ENCODE measurements around the gene CHST11. TPM values are rescaled to one million over a fixed set of nuclear protein-coding genes. Genes with fewer than 3 reads are reported as not detected.

The CHST11 gene
- total RNA-seq, 1 experiment from 2014 or later, result 6.7 TPM

GRCh38 chr12:104588921-104589590 lies 132.3 kb downstream of the CHST11 start:
- H3K27me3 Mint-ChIP-seq (ENCODE audit: low read depth), result no peaks in the 10 kb centered on the region; the same call in 1 of the 2 replicates
- TF ChIP-seq, protein P1, sequence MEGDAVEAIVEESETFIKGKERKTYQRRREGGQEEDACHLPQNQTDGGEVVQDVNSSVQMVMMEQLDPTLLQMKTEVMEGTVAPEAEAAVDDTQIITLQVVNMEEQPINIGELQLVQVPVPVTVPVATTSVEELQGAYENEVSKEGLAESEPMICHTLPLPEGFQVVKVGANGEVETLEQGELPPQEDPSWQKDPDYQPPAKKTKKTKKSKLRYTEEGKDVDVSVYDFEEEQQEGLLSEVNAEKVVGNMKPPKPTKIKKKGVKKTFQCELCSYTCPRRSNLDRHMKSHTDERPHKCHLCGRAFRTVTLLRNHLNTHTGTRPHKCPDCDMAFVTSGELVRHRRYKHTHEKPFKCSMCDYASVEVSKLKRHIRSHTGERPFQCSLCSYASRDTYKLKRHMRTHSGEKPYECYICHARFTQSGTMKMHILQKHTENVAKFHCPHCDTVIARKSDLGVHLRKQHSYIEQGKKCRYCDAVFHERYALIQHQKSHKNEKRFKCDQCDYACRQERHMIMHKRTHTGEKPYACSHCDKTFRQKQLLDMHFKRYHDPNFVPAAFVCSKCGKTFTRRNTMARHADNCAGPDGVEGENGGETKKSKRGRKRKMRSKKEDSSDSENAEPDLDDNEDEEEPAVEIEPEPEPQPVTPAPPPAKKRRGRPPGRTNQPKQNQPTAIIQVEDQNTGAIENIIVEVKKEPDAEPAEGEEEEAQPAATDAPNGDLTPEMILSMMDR (conservative IDR thresholded peaks at IDR 0.05), result no peak
- Histone ChIP-seq H4K5ac (ENCODE audit: insufficient read length, low read depth, low read length) (no peak overlapping the region), H3K27ac (ENCODE audit: insufficient read length, low read depth, low read length) (no peak overlapping the region), H3K4ac (ENCODE audit: low read depth, low read length) (no peak overlapping the region), H4K8ac (replicated peaks; ENCODE audit: insufficient read length, low read depth, low read length) (no peak overlapping the region), H2BK15ac (ENCODE audit: low read depth, low read length) (no peak overlapping the region), H3K27me3 (ENCODE audit: insufficient read depth, low read length) (no peaks in the 10 kb centered on the region), H3K56ac (ENCODE audit: insufficient read length, low read depth, low read length) (no peak overlapping the region), H3K4me1 (ENCODE audit: insufficient read depth, low read length) (no peaks in the 10 kb centered on the region; the same call in 1 of the 2 replicates), H3K14ac (ENCODE audit: insufficient read depth, low read length) (no peak overlapping the region), H2BK12ac (ENCODE audit: insufficient read length, low read depth, low read length) (no peak overlapping the region), H2BK120ac (ENCODE audit: low read depth, low read length, poor library complexity, severe bottlenecking) (no peak overlapping the region), H2AFZ (ENCODE audit: low read length) (no peak overlapping the region), H3K18ac (ENCODE audit: insufficient read length, low read depth, low read length) (no peak overlapping the region), H3K23ac (ENCODE audit: insufficient read length, low read depth, low read length) (no peak overlapping the region), H4K20me1 (ENCODE audit: control insufficient read depth, insufficient read depth, insufficient read length) (no peaks in the 10 kb centered on the region), H3T11ph (ENCODE audit: low read length) (no peak overlapping the region), H3K9me3 (ENCODE audit: control insufficient read depth, low read depth, low read length) (no peaks in the 10 kb centered on the region), H4K91ac (ENCODE audit: insufficient read length, low read depth, low read length) (no peak overlapping the region), H2AK5ac (ENCODE audit: insufficient read length, low read length) (no peak overlapping the region), H2BK20ac (ENCODE audit: low read depth, low read length, poor library complexity, severe bottlenecking) (no peak overlapping the region), H3K79me1 (ENCODE audit: insufficient read depth, low read depth, low read length, poor library complexity, severe bottlenecking) (no peaks in the 10 kb centered on the region), H3K23me2 (ENCODE audit: insufficient read length, low read depth, low read length, poor library complexity, severe bottlenecking) (no peaks in the 10 kb centered on the region), H2BK5ac (ENCODE audit: insufficient read length, low read length) (no peak overlapping the region), H3K9ac (ENCODE audit: extremely low read depth, insufficient read length, low read length) (no peak overlapping the region), H3K79me2 (ENCODE audit: insufficient read depth, low read length) (0 out of 2 replicates have a peak, but pooled peaks cover 2% of the 10 kb centered on the region), H3K4me2 (ENCODE audit: insufficient read depth, insufficient read length, low read length) (no peak overlapping the region)
- 100% methylated on average over 1 of the region's 5 CpGs for WGBS (ENCODE audit: extremely low coverage, insufficient read length, low lambda C conversion rate)
- no peak overlapping the region for H3K27ac Mint-ChIP-seq
- H3K36me3 Mint-ChIP-seq (ENCODE audit: insufficient read depth in 1 of 3, low read depth in 3 of 3), result no peaks in the 10 kb centered on the region
- DNase-seq, result no peak
- peaks cover 2 to 7% of the 10 kb centered on the region in 2 experiments; a peak in 3 of 4 replicates for H3K4me1 Mint-ChIP-seq
- H3K9me3 Mint-ChIP-seq, result no peaks in the 10 kb centered on the region; a peak in 3 of 5 replicates
- no peak overlapping the region for H3K4me3 Mint-ChIP-seq
